Right ventricle myocardium inferior (tissue), 1 donor: Measurements from ENCODE around the gene TACR1. TPM values are rescaled to one million over a fixed set of nuclear protein-coding genes. Genes with fewer than 3 reads are reported as not detected.
"Not testable (repeated sequence)": the region's sequence is repeated elsewhere in the genome, so short reads cannot be mapped to it uniquely, and the experiment has no call there.

Experiments used
- ATAC-seq: fragments of 200-7000 bp; cut with Tn5 transposase; one replicate; pipeline ENCODE4 v1.9.1; 2020; ENCODE audit warnings: mild to moderate bottlenecking, moderate library complexity
- DNase-seq: peaks from one replicate; pipeline ENCODE4 v3.0.0; 2021; ENCODE audit errors: missing footprints
- intact Hi-C: fragments of 100-400 bp; cut with DNase I; formaldehyde crosslinking; loops from one replicate; pipeline ENCODE4 v1.11.0; 2022
- total RNA-seq: library from RNA; stranded (reverse); fragmentation: NEBNext Ultra II Directional; extraction: Animal tissue kit (Norgen Biotek cat#: 25700); gene quantifications from one replicate; pipeline ENCODE4 v1.2.1, GENCODE V29; 2021
- donor health status: DM: no; HTN: yes; CAD: no; lungs with severe emphysema.

Gene TACR1
- total RNA-seq, 1 donor from 2014 or later, result not detected

GRCh38 chr2:75157435-75157834 lies 41.9 kb downstream of the TACR1 start:
- DNase-seq (no peak), ATAC-seq (no peak)
- intact Hi-C loops, result no loop called here

GRCh38 chr2:75155115-75155514 lies 44.2 kb downstream of the TACR1 start:
- DNase-seq, result no peak
- ATAC-seq, result no peak

GRCh38 chr2:75153221-75153620 lies 46.1 kb downstream of the TACR1 start:
- intact Hi-C loops, result no loop called here
- DNase-seq, result no peak

More at GRCh38 chr2:75155115-75155514, 44.2 kb downstream of the TACR1 start:
- intact Hi-C loops, result no loop called here

GRCh38 chr2:75152243-75152642 lies 47.1 kb downstream of the TACR1 start:
- intact Hi-C loops, ATAC-seq, DNase-seq: not testable (repeated sequence)

More at GRCh38 chr2:75153221-75153620, 46.1 kb downstream of the TACR1 start:
- ATAC-seq, result no peak

GRCh38 chr2:75147884-75148283 lies 51.4 kb downstream of the TACR1 start:
- ATAC-seq, result not testable (repeated sequence)

GRCh38 chr2:75146606-75147332 lies 52.6 kb downstream of the TACR1 start:
- intact Hi-C loops, result no loop called here
- no peak for ATAC-seq

More at GRCh38 chr2:75147884-75148283, 51.4 kb downstream of the TACR1 start:
- intact Hi-C loops, DNase-seq: not testable (repeated sequence)

GRCh38 chr2:75146221-75146605 lies 53.1 kb downstream of the TACR1 start:
- DNase-seq, intact Hi-C loops, ATAC-seq: not testable (repeated sequence)

More at GRCh38 chr2:75146606-75147332, 52.6 kb downstream of the TACR1 start:
- no peak for DNase-seq

GRCh38 chr2:75142081-75142480 lies 57.2 kb downstream of the TACR1 start:
- DNase-seq, result no peak
- ATAC-seq, result peak; percentile 60
- intact Hi-C loops, result no loop called here

GRCh38 chr2:75140288-75140687 lies 59.0 kb downstream of the TACR1 start:
- intact Hi-C loops, result no loop called here
- ATAC-seq (no peak), DNase-seq (no peak)

GRCh38 chr2:75139171-75139570 lies 60.1 kb downstream of the TACR1 start:
- no peak for DNase-seq
- ATAC-seq, result no peak
- intact Hi-C loops, result no loop called here

- no peak for ATAC-seq
- intact Hi-C loops, result no loop called here
- no peak for DNase-seq
These were observed 60.8 kb downstream of the TACR1 start for GRCh38 chr2:75138528-75138927.

GRCh38 chr2:75135776-75136400 lies 63.4 kb downstream of the TACR1 start:
- no peak for DNase-seq
- intact Hi-C loops, result no loop called here
- ATAC-seq, result no peak

- intact Hi-C loops, result no loop called here
- ATAC-seq (no peak), DNase-seq (no peak)
These were observed 64.5 kb downstream of the TACR1 start for GRCh38 chr2:75134860-75135259.

- ATAC-seq, result no peak
- intact Hi-C loops, result no loop called here
These were observed 65.4 kb downstream of the TACR1 start for GRCh38 chr2:75133621-75134570.

GRCh38 chr2:75130171-75130570 lies 69.1 kb downstream of the TACR1 start:
- DNase-seq (no peak), ATAC-seq (no peak)
- intact Hi-C loops, result no loop called here

More at GRCh38 chr2:75133621-75134570, 65.4 kb downstream of the TACR1 start:
- no peak for DNase-seq

- DNase-seq (no peak), ATAC-seq (no peak)
- intact Hi-C loops, result no loop called here
These were observed 75.4 kb downstream of the TACR1 start for GRCh38 chr2:75123876-75124275.

GRCh38 chr2:75113231-75113869 lies 86.0 kb downstream of the TACR1 start:
- intact Hi-C loops, result no loop called here
- DNase-seq, result no peak
- ATAC-seq, result no peak

- intact Hi-C loops, result no loop called here
- no peak for ATAC-seq
- no peak for DNase-seq
These were observed 90.3 kb downstream of the TACR1 start for GRCh38 chr2:75108937-75109482.
